ENCODE data around the gene GALNT10. TPM values are rescaled to one million over a fixed set of nuclear protein-coding genes. Genes with fewer than 3 reads are reported as not detected.

The GALNT10 gene
- total and polyA plus RNA-seq, 9 of the 15 experiments (the other 6 are each of a cell fraction or from before 2014, with no cell fraction given): 4.6 to 37.1 (median 13.3) TPM

- 0 out of 2 replicates have a peak, but pooled peaks have one; percentile 28 for TF ChIP-seq HNRNPL (IDR thresholded peaks at IDR 0.05; ENCODE audit: low read depth, low read length)
- peak; percentile 68; the same call in 1 of the 2 replicates for TF ChIP-seq HLTF (IDR thresholded peaks at IDR 0.05)
- peak; percentile 26 for TF ChIP-seq MEIS2 (IDR thresholded peaks at IDR 0.05; ENCODE audit: partially characterized antibody)
- peak in 1 of 2 experiments; percentile 48; a peak in 1 of 4 replicates for TF ChIP-seq ZNF639 (CRISPR knock-in tag; conservative IDR thresholded peaks at IDR 0.05 in 1 of 2, IDR thresholded peaks at IDR 0.05 in 1 of 2)
- TF ChIP-seq, protein P1, sequence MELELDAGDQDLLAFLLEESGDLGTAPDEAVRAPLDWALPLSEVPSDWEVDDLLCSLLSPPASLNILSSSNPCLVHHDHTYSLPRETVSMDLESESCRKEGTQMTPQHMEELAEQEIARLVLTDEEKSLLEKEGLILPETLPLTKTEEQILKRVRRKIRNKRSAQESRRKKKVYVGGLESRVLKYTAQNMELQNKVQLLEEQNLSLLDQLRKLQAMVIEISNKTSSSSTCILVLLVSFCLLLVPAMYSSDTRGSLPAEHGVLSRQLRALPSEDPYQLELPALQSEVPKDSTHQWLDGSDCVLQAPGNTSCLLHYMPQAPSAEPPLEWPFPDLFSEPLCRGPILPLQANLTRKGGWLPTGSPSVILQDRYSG (tag; conservative IDR thresholded peaks at IDR 0.05; ENCODE audit: low read depth): no peak
- TF ChIP-seq MEF2A (IDR thresholded peaks at IDR 0.05; ENCODE audit: control insufficient read depth, low read depth, low read length): no peak
- no peak for TF ChIP-seq ETS2 (tag; IDR thresholded peaks at IDR 0.05; ENCODE audit: borderline replicate concordance, poor library complexity, severe bottlenecking)
- no peak for TF ChIP-seq CBFB (CRISPR knock-in tag; IDR thresholded peaks at IDR 0.05)
- peak; percentile 90 for TF ChIP-seq SMARCC2 (IDR thresholded peaks at IDR 0.05; ENCODE audit: low read depth)
- TF ChIP-seq, protein P2, sequence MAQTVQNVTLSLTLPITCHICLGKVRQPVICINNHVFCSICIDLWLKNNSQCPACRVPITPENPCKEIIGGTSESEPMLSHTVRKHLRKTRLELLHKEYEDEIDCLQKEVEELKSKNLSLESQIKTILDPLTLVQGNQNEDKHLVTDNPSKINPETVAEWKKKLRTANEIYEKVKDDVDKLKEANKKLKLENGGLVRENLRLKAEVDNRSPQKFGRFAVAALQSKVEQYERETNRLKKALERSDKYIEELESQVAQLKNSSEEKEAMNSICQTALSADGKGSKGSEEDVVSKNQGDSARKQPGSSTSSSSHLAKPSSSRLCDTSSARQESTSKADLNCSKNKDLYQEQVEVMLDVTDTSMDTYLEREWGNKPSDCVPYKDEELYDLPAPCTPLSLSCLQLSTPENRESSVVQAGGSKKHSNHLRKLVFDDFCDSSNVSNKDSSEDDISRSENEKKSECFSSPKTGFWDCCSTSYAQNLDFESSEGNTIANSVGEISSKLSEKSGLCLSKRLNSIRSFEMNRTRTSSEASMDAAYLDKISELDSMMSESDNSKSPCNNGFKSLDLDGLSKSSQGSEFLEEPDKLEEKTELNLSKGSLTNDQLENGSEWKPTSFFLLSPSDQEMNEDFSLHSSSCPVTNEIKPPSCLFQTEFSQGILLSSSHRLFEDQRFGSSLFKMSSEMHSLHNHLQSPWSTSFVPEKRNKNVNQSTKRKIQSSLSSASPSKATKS (CRISPR knock-in tag; IDR thresholded peaks at IDR 0.05): no peak
- TF ChIP-seq, protein P3, sequence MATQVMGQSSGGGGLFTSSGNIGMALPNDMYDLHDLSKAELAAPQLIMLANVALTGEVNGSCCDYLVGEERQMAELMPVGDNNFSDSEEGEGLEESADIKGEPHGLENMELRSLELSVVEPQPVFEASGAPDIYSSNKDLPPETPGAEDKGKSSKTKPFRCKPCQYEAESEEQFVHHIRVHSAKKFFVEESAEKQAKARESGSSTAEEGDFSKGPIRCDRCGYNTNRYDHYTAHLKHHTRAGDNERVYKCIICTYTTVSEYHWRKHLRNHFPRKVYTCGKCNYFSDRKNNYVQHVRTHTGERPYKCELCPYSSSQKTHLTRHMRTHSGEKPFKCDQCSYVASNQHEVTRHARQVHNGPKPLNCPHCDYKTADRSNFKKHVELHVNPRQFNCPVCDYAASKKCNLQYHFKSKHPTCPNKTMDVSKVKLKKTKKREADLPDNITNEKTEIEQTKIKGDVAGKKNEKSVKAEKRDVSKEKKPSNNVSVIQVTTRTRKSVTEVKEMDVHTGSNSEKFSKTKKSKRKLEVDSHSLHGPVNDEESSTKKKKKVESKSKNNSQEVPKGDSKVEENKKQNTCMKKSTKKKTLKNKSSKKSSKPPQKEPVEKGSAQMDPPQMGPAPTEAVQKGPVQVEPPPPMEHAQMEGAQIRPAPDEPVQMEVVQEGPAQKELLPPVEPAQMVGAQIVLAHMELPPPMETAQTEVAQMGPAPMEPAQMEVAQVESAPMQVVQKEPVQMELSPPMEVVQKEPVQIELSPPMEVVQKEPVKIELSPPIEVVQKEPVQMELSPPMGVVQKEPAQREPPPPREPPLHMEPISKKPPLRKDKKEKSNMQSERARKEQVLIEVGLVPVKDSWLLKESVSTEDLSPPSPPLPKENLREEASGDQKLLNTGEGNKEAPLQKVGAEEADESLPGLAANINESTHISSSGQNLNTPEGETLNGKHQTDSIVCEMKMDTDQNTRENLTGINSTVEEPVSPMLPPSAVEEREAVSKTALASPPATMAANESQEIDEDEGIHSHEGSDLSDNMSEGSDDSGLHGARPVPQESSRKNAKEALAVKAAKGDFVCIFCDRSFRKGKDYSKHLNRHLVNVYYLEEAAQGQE (IDR thresholded peaks at IDR 0.05; ENCODE audit: borderline replicate concordance): peak; percentile 50; the same call in 1 of the 2 replicates
- TF ChIP-seq, protein P3 (CRISPR knock-in tag; IDR thresholded peaks at IDR 0.05; ENCODE audit: low read depth): no peak
- TF ChIP-seq ARNT (IDR thresholded peaks at IDR 0.05): peak; percentile 73 to 95
- peak; percentile 81 for TF ChIP-seq STAT5A (IDR thresholded peaks at IDR 0.05; ENCODE audit: borderline replicate concordance, low read length)
These were observed 6.6 kb downstream of the GALNT10 start (continued) for GRCh38 chr5:154196955-154197652.

All from K562 (cell line).